OCI-LY7 (cell line): ENCODE measurements around the gene GANAB. TPM values are rescaled to one million over a fixed set of nuclear protein-coding genes. Genes with fewer than 3 reads are reported as not detected.

Experiments used
- BruUV-seq: library from RNA; stranded (reverse); fragments of 400-500 nt; replicated peaks from 2 replicates; lab custom pipeline; 2021; lab: Mats Ljungman, UMichigan
- CTCF ChIA-PET: fragments of 300-600 bp; sonication (Branson Sonifier 250); formaldehyde crosslinking; loops from one replicate; lab custom pipeline; 2022; ENCODE audit warnings: antibody characterized with exemption; ENCODE audit not compliant: unreplicated experiment; lab: Charles Lee
- POLR2A ChIA-PET: fragments of 300-600 bp; sonication (Branson Sonifier 250); formaldehyde crosslinking; loops from one replicate; lab custom pipeline; 2022; ENCODE audit warnings: antibody characterized with exemption; lab: Charles Lee
- DNase-seq: peaks from one replicate; pipeline ENCODE4 v3.0.0-alpha.2; 2015; ENCODE audit warnings: low spot score
- H2AFZ ChIP-seq: fragments of 200-600 bp; sonication (generic), shearing (Covaris generic); 2 replicates; pipeline ENCODE4 v1.6.1; 2014; ENCODE audit warnings: mild to moderate bottlenecking, antibody characterized with exemption, low read length, moderate library complexity
- H3K27ac ChIP-seq: fragments of 200-600 bp; sonication (generic); 2 replicates; pipeline ENCODE4 v1.5.1; 2014; ENCODE audit warnings: mixed run types, low read depth, mild to moderate bottlenecking, moderate library complexity, low read length, inconsistent platforms; ENCODE audit not compliant: poor library complexity, severe bottlenecking
- H3K36me3 ChIP-seq: fragments of 200-600 bp; sonication (generic); 2 replicates; pipeline ENCODE4 v1.6.1; 2014; ENCODE audit warnings: mild to moderate bottlenecking, antibody characterized with exemption, low read length, moderate library complexity, mixed read lengths; ENCODE audit not compliant: insufficient read depth
- H3K4me1 ChIP-seq: fragments of 200-600 bp; sonication (generic); 2 replicates; pipeline ENCODE4 v1.5.1; 2014; ENCODE audit warnings: mild to moderate bottlenecking, low read length; ENCODE audit not compliant: insufficient read depth, poor library complexity, severe bottlenecking
- H3K4me2 ChIP-seq: fragments of 200-600 bp; sonication (generic); 2 replicates; pipeline ENCODE4 v1.6.1; 2014; ENCODE audit warnings: mild to moderate bottlenecking, low read length
- H3K4me3 ChIP-seq: fragments of 200-600 bp; sonication (generic); 2 replicates; pipeline ENCODE4 v1.5.1; 2014; ENCODE audit warnings: mild to moderate bottlenecking, low read depth, low read length; ENCODE audit not compliant: poor library complexity, severe bottlenecking
- H3K79me2 ChIP-seq: fragments of 200-600 bp; sonication (generic); 2 replicates; pipeline ENCODE4 v1.6.1; 2016; ENCODE audit warnings: low read depth, mild to moderate bottlenecking, low read length, moderate library complexity, mixed read lengths; ENCODE audit not compliant: insufficient read depth
- H3K9me2 ChIP-seq: fragments of 200-600 bp; sonication (generic); 2 replicates; pipeline ENCODE4 v1.6.1; 2016; ENCODE audit warnings: mild to moderate bottlenecking, low read length, mixed read lengths; ENCODE audit not compliant: insufficient read depth
- H3K9me3 ChIP-seq: fragments of 200-600 bp; sonication (generic); 2 replicates; pipeline ENCODE4 v1.6.1; 2014; ENCODE audit warnings: mild to moderate bottlenecking, mixed run types, low read length, mixed read lengths
- H4K20me1 ChIP-seq: fragments of 200-600 bp; sonication (generic); 2 replicates; pipeline ENCODE4 v1.6.1; 2014; ENCODE audit warnings: mild to moderate bottlenecking, antibody characterized with exemption, low read length, moderate library complexity, mixed read lengths; ENCODE audit not compliant: insufficient read depth
- CTCF ChIP-seq: fragments of 200-600 bp; sonication (generic); conservative IDR thresholded peaks from 2 replicates; pipeline ENCODE4 v1.5.1; 2014; ENCODE audit warnings: mild to moderate bottlenecking, antibody characterized with exemption, low read length, moderate library complexity, mixed read lengths
- EZH2phosphoT487 ChIP-seq: fragments of 200-600 bp; sonication (generic); IDR thresholded peaks from 2 replicates; pipeline ENCODE4 v1.6.1; 2018; ENCODE audit warnings: low read depth, borderline replicate concordance, mild to moderate bottlenecking, mixed run types, antibody characterized with exemption, low read length, moderate library complexity, mixed read lengths
- intact Hi-C: fragments of 100-400 bp; cut with micrococcal nuclease; formaldehyde crosslinking; loops from one replicate; pipeline ENCODE4 v1.10.0; 2022; ENCODE audit not compliant: unreplicated experiment
- total RNA-seq, 2 experiments: library from RNA; depleted of rRNA in 1 of 2; stranded (reverse); fragments of >200 nt in 1 of 2; shearing (Covaris generic) in 1 of 2; gene quantifications; 2 replicates each; pipeline ENCODE4 v1.2.3, GENCODE V29; 2014 to 2022

GANAB gene
- total RNA-seq, 2 experiments from 2014 or later = 108 to 217 TPM

- peak overlapping the region; percentile 98 for H3K4me3 ChIP-seq
- H3K36me3 ChIP-seq = peaks cover 86% of the 10 kb centered on the region
- H3K9me3 ChIP-seq = no peaks in the 10 kb centered on the region
- CTCF ChIA-PET = no interaction called here
- peak; percentile 99 for DNase-seq
- H4K20me1 ChIP-seq = peaks cover 9% of the 10 kb centered on the region; the same call in 1 of the 2 replicates
- peaks cover 37% of the 10 kb centered on the region for H3K79me2 ChIP-seq
- H3K9me2 ChIP-seq = no peaks in the 10 kb centered on the region
- H2AFZ ChIP-seq = no peak overlapping the region
- TF ChIP-seq EZH2phosphoT487 (no peak), CTCF (no peak)
- H3K27ac ChIP-seq = peak overlapping the region; percentile 87
- peaks cover 24% of the 10 kb centered on the region for H3K4me1 ChIP-seq
- POLR2A ChIA-PET = interaction anchor here (0.6 to 1.1 kb wide), 4 partner anchors 73 to 1683 kb away, joined by 3 to 4 read pairs (median 3); partner anchors contain the start of genes LBHD1 and UQCC3
- no TSS peak for BruUV-seq
- peak overlapping the region; percentile 98 for H3K4me2 ChIP-seq
- intact Hi-C loops = loop anchor here (10.0 kb wide), 2 partner anchors 126 to 236 kb away; partner anchors contain the start of genes HNRNPUL2, STX5, TEX54 and TTC9C
Measured at GRCh38 chr11:62599069-62599696, 47.2 kb downstream of the GANAB start.

GRCh38 chr11:62595124-62595523 lies 51.3 kb downstream of the GANAB start:
- H3K9me3 ChIP-seq = no peaks in the 10 kb centered on the region

More at GRCh38 chr11:62595124-62595523, 51.3 kb downstream of the GANAB start:
- no peak overlapping the region for H3K27ac ChIP-seq
- no peaks in the 10 kb centered on the region for H3K9me2 ChIP-seq
- no peak overlapping the region for H3K4me2 ChIP-seq
- CTCF ChIA-PET = no interaction called here
- H3K36me3 ChIP-seq = peaks cover 76% of the 10 kb centered on the region
- no peak for DNase-seq
- peaks cover 41% of the 10 kb centered on the region for H3K4me1 ChIP-seq
- peaks cover 9% of the 10 kb centered on the region; the same call in 1 of the 2 replicates for H4K20me1 ChIP-seq
- no peak overlapping the region for H3K4me3 ChIP-seq
- POLR2A ChIA-PET = interaction anchor here (0.6 kb wide), 1 partner anchor 1706 kb away, joined by 4 read pairs; no protein-coding TSS in a partner anchor
- H3K79me2 ChIP-seq = peaks cover 35% of the 10 kb centered on the region
- no peak for TF ChIP-seq EZH2phosphoT487
- no peak for TF ChIP-seq CTCF
- intact Hi-C loops = loop anchor here (10.0 kb wide), 2 partner anchors 130 to 240 kb away; partner anchors contain the start of genes HNRNPUL2, STX5, TEX54 and TTC9C
- no TSS peak for BruUV-seq
- no peak overlapping the region for H2AFZ ChIP-seq
